ENCODE data around the gene MRPL10.
A peak's percentile ranks its signal among the peaks of the same experiment; 100 is the strongest.

MRPL10 gene

DNA sequence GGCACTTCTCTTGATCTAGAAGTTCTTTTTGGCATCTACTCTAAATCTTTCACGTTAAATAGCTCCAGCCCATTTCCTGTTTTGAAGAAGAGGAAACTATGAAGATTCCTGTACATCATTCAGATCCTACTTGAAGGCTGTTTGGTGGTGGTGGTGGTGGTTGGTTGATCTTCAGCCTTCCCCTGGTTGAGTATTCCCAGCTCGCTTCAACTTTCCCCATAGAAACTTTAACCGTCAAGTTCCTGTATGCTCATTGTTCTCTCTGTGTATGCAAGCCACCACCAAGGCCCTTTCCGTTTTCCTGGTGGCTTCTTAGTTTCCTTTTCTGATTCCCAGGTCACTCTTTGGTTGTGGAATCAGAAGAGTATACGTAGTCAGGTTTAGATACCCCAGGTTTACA, 3.4 kb upstream of the MRPL10 start:
- Histone ChIP-seq H3K27ac (ENCODE audit: low read length) (no peak overlapping the region), H4K20me1 (ENCODE audit: insufficient read depth, low read length) (peaks cover 6% of the 10 kb centered on the region), H3K4me2 (ENCODE audit: insufficient read depth, low read length) (no peak overlapping the region), H3K4me1 (ENCODE audit: insufficient read depth, low read length) (peaks cover 29% of the 10 kb centered on the region), H3K9me3 (ENCODE audit: insufficient read depth, low read length, severe bottlenecking) (no peaks in the 10 kb centered on the region), H3K36me3 (ENCODE audit: insufficient read depth, low read length) (peaks cover 21% of the 10 kb centered on the region), H3K4me3 (ENCODE audit: low read depth in 1 of 2, low read length in 2 of 2) (no peak overlapping the region), H3K79me2 (ENCODE audit: insufficient read depth, low read length) (peaks cover 16% of the 10 kb centered on the region), H2AFZ (ENCODE audit: low read depth, low read length) (no peak overlapping the region), H3K9ac (ENCODE audit: low read depth, low read length) (no peak overlapping the region), H3K27me3 (ENCODE audit: insufficient read depth, low read length, poor library complexity) (no peaks in the 10 kb centered on the region)
- ATAC-seq (ENCODE audit: insufficient read depth, low read depth): no peak
- no peak for DNase-seq
- TF ChIP-seq, protein P1, sequence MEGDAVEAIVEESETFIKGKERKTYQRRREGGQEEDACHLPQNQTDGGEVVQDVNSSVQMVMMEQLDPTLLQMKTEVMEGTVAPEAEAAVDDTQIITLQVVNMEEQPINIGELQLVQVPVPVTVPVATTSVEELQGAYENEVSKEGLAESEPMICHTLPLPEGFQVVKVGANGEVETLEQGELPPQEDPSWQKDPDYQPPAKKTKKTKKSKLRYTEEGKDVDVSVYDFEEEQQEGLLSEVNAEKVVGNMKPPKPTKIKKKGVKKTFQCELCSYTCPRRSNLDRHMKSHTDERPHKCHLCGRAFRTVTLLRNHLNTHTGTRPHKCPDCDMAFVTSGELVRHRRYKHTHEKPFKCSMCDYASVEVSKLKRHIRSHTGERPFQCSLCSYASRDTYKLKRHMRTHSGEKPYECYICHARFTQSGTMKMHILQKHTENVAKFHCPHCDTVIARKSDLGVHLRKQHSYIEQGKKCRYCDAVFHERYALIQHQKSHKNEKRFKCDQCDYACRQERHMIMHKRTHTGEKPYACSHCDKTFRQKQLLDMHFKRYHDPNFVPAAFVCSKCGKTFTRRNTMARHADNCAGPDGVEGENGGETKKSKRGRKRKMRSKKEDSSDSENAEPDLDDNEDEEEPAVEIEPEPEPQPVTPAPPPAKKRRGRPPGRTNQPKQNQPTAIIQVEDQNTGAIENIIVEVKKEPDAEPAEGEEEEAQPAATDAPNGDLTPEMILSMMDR (IDR thresholded peaks at IDR 0.05; ENCODE audit: borderline replicate concordance, extremely low read depth, low read length, poor library complexity, severe bottlenecking): no peak
- no peak for TF ChIP-seq EZH2 (IDR thresholded peaks at IDR 0.05; ENCODE audit: borderline replicate concordance, low read depth, low read length, severe bottlenecking)

DNA sequence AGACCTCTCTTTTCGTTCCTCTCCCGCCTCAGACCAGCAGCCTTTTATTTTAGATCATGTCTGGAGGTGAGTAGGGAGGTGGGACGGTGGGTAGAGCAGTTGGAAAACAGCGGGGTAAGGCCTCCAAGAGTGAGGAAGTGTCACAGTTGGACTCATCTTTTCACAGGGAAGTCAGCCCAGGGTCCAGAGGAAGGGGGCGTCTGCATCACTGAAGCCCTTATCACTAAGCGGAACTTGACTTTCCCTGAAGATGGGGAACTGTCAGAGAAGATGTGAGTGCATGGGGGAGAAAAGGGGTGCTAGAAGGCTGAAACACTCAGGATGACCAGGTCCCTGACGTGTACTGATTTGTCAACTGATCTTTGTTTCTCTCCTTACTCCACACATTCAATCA, 590 bp upstream of the MRPL10 start:
- Histone ChIP-seq H3K9ac (ENCODE audit: low read depth, low read length) (peak overlapping the region; percentile 77), H3K4me2 (ENCODE audit: insufficient read depth, low read length) (peak overlapping the region; percentile 73), H3K27ac (ENCODE audit: low read length) (peak overlapping the region; percentile 7), H3K4me3 (ENCODE audit: low read depth in 1 of 2, low read length in 2 of 2) (peak overlapping the region; percentile 93 to 97; a peak in 3 of 4 replicates), H3K4me1 (ENCODE audit: insufficient read depth, low read length) (peaks cover 30% of the 10 kb centered on the region), H2AFZ (ENCODE audit: low read depth, low read length) (peak overlapping the region; percentile 97), H3K9me3 (ENCODE audit: insufficient read depth, low read length, severe bottlenecking) (no peaks in the 10 kb centered on the region), H3K27me3 (ENCODE audit: insufficient read depth, low read length, poor library complexity) (no peaks in the 10 kb centered on the region), H3K79me2 (ENCODE audit: insufficient read depth, low read length) (peaks cover 32% of the 10 kb centered on the region), H3K36me3 (ENCODE audit: insufficient read depth, low read length) (peaks cover 24% of the 10 kb centered on the region), H4K20me1 (ENCODE audit: insufficient read depth, low read length) (peaks cover 6% of the 10 kb centered on the region)
- ATAC-seq (ENCODE audit: insufficient read depth, low read depth) (no peak), DNase-seq (no peak)
- TF ChIP-seq, protein P1 (IDR thresholded peaks at IDR 0.05; ENCODE audit: borderline replicate concordance, extremely low read depth, low read length, poor library complexity, severe bottlenecking): no peak
- TF ChIP-seq EZH2 (IDR thresholded peaks at IDR 0.05; ENCODE audit: borderline replicate concordance, low read depth, low read length, severe bottlenecking): no peak

DNA sequence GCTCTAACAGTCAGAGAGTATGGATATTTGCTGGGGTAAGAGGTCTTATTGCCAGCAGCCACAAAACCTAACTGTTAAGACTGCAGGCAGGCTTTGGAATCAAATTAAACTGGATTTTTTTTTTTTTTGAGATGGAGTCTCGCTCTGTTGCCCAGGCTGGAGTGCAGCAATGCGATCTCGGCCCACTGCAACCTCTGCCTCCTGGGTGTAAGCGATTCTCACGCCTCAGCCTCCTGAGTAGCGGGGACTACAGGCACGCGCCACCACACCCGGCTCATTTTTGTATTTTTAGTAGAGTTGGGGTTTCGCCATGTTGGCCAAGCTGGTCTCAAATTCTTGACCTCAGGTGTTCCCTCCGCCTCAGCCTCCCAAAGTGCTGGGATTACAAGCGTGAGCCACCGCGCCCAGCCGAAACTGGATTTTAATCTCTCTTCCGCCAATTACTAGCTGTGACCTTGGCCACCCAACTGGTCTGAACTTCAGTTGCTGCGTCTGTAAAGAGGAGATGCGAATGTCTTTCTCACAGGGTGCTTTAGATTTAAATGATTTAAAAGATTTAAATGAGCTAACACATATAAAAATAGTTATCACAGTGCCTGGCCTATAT, 842 bp downstream of the MRPL10 start:
- H3K9me3 ChIP-seq (ENCODE audit: insufficient read depth, low read length, severe bottlenecking): no peaks in the 10 kb centered on the region
- peaks cover 30% of the 10 kb centered on the region for H3K36me3 ChIP-seq (ENCODE audit: insufficient read depth, low read length)
- H3K4me3 ChIP-seq (ENCODE audit: low read depth in 1 of 2, low read length in 2 of 2): peak overlapping the region; percentile 93 to 97
- no peak for ATAC-seq (ENCODE audit: insufficient read depth, low read depth)
- no peak for TF ChIP-seq EZH2 (IDR thresholded peaks at IDR 0.05; ENCODE audit: borderline replicate concordance, low read depth, low read length, severe bottlenecking)
- TF ChIP-seq, protein P1 (IDR thresholded peaks at IDR 0.05; ENCODE audit: borderline replicate concordance, extremely low read depth, low read length, poor library complexity, severe bottlenecking): no peak
- DNase-seq: no peak
- H3K9ac ChIP-seq (ENCODE audit: low read depth, low read length): peak overlapping the region; percentile 77
- H3K4me1 ChIP-seq (ENCODE audit: insufficient read depth, low read length): peaks cover 30% of the 10 kb centered on the region
- peak overlapping the region; percentile 91 for H3K27ac ChIP-seq (ENCODE audit: low read length)
- peak overlapping the region; percentile 73 for H3K4me2 ChIP-seq (ENCODE audit: insufficient read depth, low read length)
- peaks cover 6% of the 10 kb centered on the region for H4K20me1 ChIP-seq (ENCODE audit: insufficient read depth, low read length)
- peaks cover 32% of the 10 kb centered on the region for H3K79me2 ChIP-seq (ENCODE audit: insufficient read depth, low read length)
- no peaks in the 10 kb centered on the region for H3K27me3 ChIP-seq (ENCODE audit: insufficient read depth, low read length, poor library complexity)
- H2AFZ ChIP-seq (ENCODE audit: low read depth, low read length): peak overlapping the region; percentile 97

All from DND-41 (cell line).